GM10847 (cell line): ENCODE results near the gene WWC2.

Experiments
- POLR2A ChIP-seq: IDR thresholded peaks from 2 replicates; pipeline ENCODE4 v1.6.1; 2011; ENCODE audit not compliant: insufficient read length; ENCODE audit errors: extremely low read depth

WWC2 gene

GRCh38 chr4:183129125-183129524, 30.1 kb downstream of the WWC2 start:
- no peak for TF ChIP-seq POLR2A

- no peak for TF ChIP-seq POLR2A
These were observed 30.6 kb downstream of the WWC2 start for GRCh38 chr4:183129675-183130074.

GRCh38 chr4:183130328-183131155, 31.5 kb downstream of the WWC2 start:
- TF ChIP-seq POLR2A: no peak

GRCh38 chr4:183132081-183132480, 33.0 kb downstream of the WWC2 start:
- no peak for TF ChIP-seq POLR2A

- TF ChIP-seq POLR2A: no peak
These were observed 33.8 kb downstream of the WWC2 start for GRCh38 chr4:183132865-183133264.

- no peak for TF ChIP-seq POLR2A
These were observed 37.8 kb downstream of the WWC2 start for GRCh38 chr4:183136855-183137254.

GRCh38 chr4:183139058-183139750, 40.1 kb downstream of the WWC2 start:
- TF ChIP-seq POLR2A: no peak

GRCh38 chr4:183139972-183140570, 41.0 kb downstream of the WWC2 start:
- no peak for TF ChIP-seq POLR2A

- no peak for TF ChIP-seq POLR2A
These were observed 41.9 kb downstream of the WWC2 start for GRCh38 chr4:183140911-183141320.

GRCh38 chr4:183141997-183142396, 42.9 kb downstream of the WWC2 start:
- no peak for TF ChIP-seq POLR2A

- TF ChIP-seq POLR2A: no peak
These were observed 43.8 kb downstream of the WWC2 start for GRCh38 chr4:183142571-183143550.

- no peak for TF ChIP-seq POLR2A
These were observed 45.7 kb downstream of the WWC2 start for GRCh38 chr4:183144787-183145186.

- TF ChIP-seq POLR2A: no peak
These were observed 46.7 kb downstream of the WWC2 start for GRCh38 chr4:183145773-183146172.

- TF ChIP-seq POLR2A: no peak
These were observed 47.4 kb downstream of the WWC2 start for GRCh38 chr4:183146478-183146877.

- TF ChIP-seq POLR2A: no peak
These were observed 48.1 kb downstream of the WWC2 start for GRCh38 chr4:183147196-183147595.
